ENCODE results near the gene ATP5PO.
"Not testable (repeated sequence)": the region's sequence is repeated elsewhere in the genome, so short reads cannot be mapped to it uniquely, and the experiment has no call there.

The ATP5PO gene

DNA sequence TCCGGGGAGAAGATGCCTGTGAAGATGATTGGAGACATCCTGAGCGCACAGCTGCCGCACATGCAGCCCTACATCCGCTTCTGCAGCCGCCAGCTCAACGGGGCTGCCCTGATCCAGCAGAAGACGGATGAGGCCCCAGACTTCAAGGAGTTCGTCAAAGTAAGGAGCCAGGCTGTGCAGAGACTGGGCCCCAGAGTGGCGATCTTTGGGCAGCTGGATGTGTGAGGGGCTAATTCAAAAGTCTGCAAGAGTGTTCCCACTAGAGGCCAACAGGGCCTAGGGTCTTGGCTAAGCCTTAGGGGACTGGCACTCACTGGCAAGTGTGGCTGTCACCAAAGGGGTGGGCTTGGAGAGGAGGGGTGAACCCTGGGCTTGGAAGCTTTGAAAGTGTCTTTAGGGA is 50.4 kb downstream of the ATP5PO start:
- no peak for TF ChIP-seq PPARA (CRISPR knock-in tag; IDR thresholded peaks at IDR 0.05; ENCODE audit: borderline replicate concordance)
- TF ChIP-seq ISL1 (CRISPR knock-in tag; IDR thresholded peaks at IDR 0.05), result no peak
- no peak for TF ChIP-seq ZNF565 (CRISPR knock-in tag; conservative IDR thresholded peaks at IDR 0.05; ENCODE audit: low read depth)
- no peak for TF ChIP-seq RARB (CRISPR knock-in tag; IDR thresholded peaks at IDR 0.05)
- TF ChIP-seq TCF4 (CRISPR knock-in tag; IDR thresholded peaks at IDR 0.05; ENCODE audit: borderline replicate concordance), result no peak
- no peak for TF ChIP-seq POU6F1 (CRISPR knock-in tag; IDR thresholded peaks at IDR 0.05; ENCODE audit: borderline replicate concordance, low read depth)
- TF ChIP-seq, protein P1, sequence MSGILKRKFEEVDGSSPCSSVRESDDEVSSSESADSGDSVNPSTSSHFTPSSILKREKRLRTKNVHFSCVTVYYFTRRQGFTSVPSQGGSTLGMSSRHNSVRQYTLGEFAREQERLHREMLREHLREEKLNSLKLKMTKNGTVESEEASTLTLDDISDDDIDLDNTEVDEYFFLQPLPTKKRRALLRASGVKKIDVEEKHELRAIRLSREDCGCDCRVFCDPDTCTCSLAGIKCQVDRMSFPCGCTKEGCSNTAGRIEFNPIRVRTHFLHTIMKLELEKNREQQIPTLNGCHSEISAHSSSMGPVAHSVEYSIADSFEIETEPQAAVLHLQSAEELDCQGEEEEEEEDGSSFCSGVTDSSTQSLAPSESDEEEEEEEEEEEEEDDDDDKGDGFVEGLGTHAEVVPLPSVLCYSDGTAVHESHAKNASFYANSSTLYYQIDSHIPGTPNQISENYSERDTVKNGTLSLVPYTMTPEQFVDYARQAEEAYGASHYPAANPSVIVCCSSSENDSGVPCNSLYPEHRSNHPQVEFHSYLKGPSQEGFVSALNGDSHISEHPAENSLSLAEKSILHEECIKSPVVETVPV (CRISPR knock-in tag; IDR thresholded peaks at IDR 0.05), result no peak
- no peak for TF ChIP-seq ARNTL (CRISPR knock-in tag; IDR thresholded peaks at IDR 0.05; ENCODE audit: borderline replicate concordance, low read depth)
- TF ChIP-seq ZC3H10 (CRISPR knock-in tag; IDR thresholded peaks at IDR 0.05), result no peak
- no peak for TF ChIP-seq ESRRG (CRISPR knock-in tag; IDR thresholded peaks at IDR 0.05)
- TF ChIP-seq TOX (CRISPR knock-in tag; IDR thresholded peaks at IDR 0.05; ENCODE audit: borderline replicate concordance), result no peak
- no peak for TF ChIP-seq BACH2 (CRISPR knock-in tag; IDR thresholded peaks at IDR 0.05; ENCODE audit: borderline replicate concordance)
- TF ChIP-seq CSDC2 (CRISPR knock-in tag; IDR thresholded peaks at IDR 0.05), result no peak
- TF ChIP-seq SNAI2 (CRISPR knock-in tag; IDR thresholded peaks at IDR 0.05), result no peak
- TF ChIP-seq ZFP3 (CRISPR knock-in tag; IDR thresholded peaks at IDR 0.05), result no peak
- TF ChIP-seq GLIS3 (CRISPR knock-in tag; IDR thresholded peaks at IDR 0.05), result no peak
- TF ChIP-seq ZFP30 (CRISPR knock-in tag; IDR thresholded peaks at IDR 0.05), result no peak
- TF ChIP-seq, protein P2, sequence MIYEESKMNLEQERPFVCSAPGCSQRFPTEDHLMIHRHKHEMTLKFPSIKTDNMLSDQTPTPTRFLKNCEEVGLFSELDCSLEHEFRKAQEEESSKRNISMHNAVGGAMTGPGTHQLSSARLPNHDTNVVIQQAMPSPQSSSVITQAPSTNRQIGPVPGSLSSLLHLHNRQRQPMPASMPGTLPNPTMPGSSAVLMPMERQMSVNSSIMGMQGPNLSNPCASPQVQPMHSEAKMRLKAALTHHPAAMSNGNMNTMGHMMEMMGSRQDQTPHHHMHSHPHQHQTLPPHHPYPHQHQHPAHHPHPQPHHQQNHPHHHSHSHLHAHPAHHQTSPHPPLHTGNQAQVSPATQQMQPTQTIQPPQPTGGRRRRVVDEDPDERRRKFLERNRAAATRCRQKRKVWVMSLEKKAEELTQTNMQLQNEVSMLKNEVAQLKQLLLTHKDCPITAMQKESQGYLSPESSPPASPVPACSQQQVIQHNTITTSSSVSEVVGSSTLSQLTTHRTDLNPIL (CRISPR knock-in tag; IDR thresholded peaks at IDR 0.05; ENCODE audit: low read depth), result no peak
- ATAC-seq, result no peak

DNA sequence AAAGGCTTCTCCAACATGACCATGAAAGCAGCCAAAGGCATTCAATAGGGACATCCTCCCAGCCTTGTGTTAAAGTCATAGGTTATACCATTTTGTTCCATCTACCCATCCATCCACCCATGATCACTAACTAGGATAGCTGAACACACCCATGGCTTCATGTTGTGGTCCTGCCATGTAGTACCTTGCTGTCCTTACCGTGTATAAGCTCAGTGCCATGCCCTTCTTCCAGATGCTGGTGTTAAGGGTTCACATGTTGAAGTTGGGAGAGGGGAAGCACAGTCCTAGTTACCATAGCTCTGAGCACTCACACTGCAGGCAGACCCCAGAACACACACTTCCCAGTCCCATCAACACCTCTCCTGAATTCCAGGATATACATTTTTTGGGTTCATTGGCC is 51.5 kb downstream of the ATP5PO start:
- no peak for ATAC-seq
- TF ChIP-seq TOX (CRISPR knock-in tag; IDR thresholded peaks at IDR 0.05; ENCODE audit: borderline replicate concordance) (no peak), ZFP30 (CRISPR knock-in tag; IDR thresholded peaks at IDR 0.05) (no peak), ZNF8 (CRISPR knock-in tag; IDR thresholded peaks at IDR 0.05) (no peak), ZFP3 (CRISPR knock-in tag; IDR thresholded peaks at IDR 0.05) (no peak)
- TF ChIP-seq, protein P3, sequence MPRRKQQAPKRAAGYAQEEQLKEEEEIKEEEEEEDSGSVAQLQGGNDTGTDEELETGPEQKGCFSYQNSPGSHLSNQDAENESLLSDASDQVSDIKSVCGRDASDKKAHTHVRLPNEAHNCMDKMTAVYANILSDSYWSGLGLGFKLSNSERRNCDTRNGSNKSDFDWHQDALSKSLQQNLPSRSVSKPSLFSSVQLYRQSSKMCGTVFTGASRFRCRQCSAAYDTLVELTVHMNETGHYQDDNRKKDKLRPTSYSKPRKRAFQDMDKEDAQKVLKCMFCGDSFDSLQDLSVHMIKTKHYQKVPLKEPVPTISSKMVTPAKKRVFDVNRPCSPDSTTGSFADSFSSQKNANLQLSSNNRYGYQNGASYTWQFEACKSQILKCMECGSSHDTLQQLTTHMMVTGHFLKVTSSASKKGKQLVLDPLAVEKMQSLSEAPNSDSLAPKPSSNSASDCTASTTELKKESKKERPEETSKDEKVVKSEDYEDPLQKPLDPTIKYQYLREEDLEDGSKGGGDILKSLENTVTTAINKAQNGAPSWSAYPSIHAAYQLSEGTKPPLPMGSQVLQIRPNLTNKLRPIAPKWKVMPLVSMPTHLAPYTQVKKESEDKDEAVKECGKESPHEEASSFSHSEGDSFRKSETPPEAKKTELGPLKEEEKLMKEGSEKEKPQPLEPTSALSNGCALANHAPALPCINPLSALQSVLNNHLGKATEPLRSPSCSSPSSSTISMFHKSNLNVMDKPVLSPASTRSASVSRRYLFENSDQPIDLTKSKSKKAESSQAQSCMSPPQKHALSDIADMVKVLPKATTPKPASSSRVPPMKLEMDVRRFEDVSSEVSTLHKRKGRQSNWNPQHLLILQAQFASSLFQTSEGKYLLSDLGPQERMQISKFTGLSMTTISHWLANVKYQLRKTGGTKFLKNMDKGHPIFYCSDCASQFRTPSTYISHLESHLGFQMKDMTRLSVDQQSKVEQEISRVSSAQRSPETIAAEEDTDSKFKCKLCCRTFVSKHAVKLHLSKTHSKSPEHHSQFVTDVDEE (CRISPR knock-in tag; IDR thresholded peaks at IDR 0.05), result no peak

DNA sequence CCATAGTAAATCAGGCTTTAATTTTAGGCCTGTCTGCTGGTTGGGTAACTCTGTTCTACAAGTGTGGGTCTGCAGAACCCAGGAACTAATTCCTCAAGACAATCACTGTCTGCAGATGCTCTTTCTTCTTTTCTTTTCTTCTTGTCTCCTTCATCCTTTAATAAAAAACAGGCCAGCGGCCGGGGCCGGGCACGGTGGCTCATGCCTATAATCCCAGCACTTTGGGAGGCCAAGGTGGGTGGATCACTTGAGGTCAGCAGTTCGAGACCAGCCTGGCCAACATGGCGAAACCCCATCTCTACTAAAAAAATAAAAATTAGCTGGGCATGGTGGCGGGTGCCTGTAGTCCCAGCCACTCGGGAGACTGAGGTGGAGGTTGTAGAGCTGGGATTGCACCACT is 52.4 kb downstream of the ATP5PO start:
- ATAC-seq, result not testable (repeated sequence)

DNA sequence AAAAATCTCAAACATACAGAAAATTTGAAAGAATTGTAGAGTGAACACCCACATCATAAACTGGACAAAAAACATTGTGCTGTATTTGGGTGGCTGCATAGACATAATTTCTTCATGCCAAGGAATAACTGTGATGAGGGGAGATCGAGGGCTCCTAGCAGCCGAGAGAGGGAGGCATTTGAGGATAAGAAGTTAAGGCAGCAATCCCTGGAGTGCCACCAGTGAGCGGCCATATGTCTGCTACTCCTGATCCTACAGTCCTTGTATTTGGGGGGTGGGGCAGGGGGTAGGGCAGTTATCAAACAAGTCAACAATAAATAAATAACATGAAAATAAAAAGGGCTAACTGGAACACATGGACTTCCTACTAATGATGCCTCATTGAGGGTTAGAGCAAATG is 54.5 kb downstream of the ATP5PO start:
- no peak for ATAC-seq
- no peak for TF ChIP-seq ZC3H10 (CRISPR knock-in tag; IDR thresholded peaks at IDR 0.05)
- TF ChIP-seq ZFP30 (CRISPR knock-in tag; IDR thresholded peaks at IDR 0.05), result no peak
- TF ChIP-seq ZNF70 (CRISPR knock-in tag; IDR thresholded peaks at IDR 0.05), result no peak
- no peak for TF ChIP-seq ZFP3 (CRISPR knock-in tag; IDR thresholded peaks at IDR 0.05)
- TF ChIP-seq GLIS3 (CRISPR knock-in tag; IDR thresholded peaks at IDR 0.05), result no peak

GRCh38 chr21:33860332-33860879 is 55.2 kb downstream of the ATP5PO start:
- no peak for ATAC-seq
- TF ChIP-seq ZFP30 (CRISPR knock-in tag; IDR thresholded peaks at IDR 0.05), result no peak
- no peak for TF ChIP-seq ZFP3 (CRISPR knock-in tag; IDR thresholded peaks at IDR 0.05)
- no peak for TF ChIP-seq TCF4 (CRISPR knock-in tag; IDR thresholded peaks at IDR 0.05; ENCODE audit: borderline replicate concordance)
- no peak for TF ChIP-seq POU6F1 (CRISPR knock-in tag; IDR thresholded peaks at IDR 0.05; ENCODE audit: borderline replicate concordance, low read depth)
- no peak for TF ChIP-seq SNAI2 (CRISPR knock-in tag; IDR thresholded peaks at IDR 0.05)
- TF ChIP-seq OSR1 (CRISPR knock-in tag; IDR thresholded peaks at IDR 0.05), result no peak
- TF ChIP-seq GLIS3 (CRISPR knock-in tag; IDR thresholded peaks at IDR 0.05), result no peak
- no peak for TF ChIP-seq ISL1 (CRISPR knock-in tag; IDR thresholded peaks at IDR 0.05)

All from SK-N-SH treated with all-trans-retinoic acid at 6 μM for 48 hours (cell line).